ENCODE data around the gene CRELD1. TPM values are rescaled to one million over a fixed set of nuclear protein-coding genes. Genes with fewer than 3 reads are reported as not detected.

CRELD1 gene
- total and polyA plus RNA-seq, 2 of the 13 experiments (the other 11 are each of a cell fraction or from before 2014, with no cell fraction given): 27.1 to 61.9 TPM

DNA sequence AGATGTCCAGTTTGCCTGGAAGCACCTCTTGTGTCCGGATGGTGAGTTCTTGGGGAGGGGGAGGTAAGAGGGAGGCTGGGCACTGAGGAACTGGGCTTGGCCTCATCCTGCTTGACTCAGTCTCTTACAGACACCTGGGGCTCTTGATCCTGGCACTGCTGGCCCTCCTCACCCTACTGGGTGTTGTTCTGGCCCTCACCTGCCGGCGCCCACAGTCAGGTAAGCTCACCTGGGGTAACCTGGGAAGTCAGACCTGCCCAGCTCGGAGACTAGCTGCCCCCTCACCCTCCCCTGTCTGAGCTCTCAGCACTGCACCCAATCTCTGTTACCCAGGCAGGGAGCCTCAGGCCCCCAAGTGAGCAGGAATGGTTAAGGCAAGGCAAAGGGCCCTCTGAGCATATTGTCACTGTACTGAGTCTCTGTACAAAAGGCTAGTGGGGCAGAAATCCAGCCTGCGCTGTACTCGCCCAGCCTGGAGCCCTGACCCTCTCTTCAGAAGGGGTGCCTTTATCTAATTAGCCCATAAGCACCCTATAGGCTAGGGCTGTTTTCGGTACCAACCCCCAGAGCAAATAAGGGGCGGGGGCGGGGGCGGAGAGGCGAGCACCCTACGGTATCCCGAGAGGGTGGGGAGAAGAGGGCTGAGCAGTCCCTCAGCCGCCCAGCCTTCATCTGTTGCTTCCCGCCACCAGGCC lies 18.9 kb upstream of the CRELD1 start (continued):
- TF ChIP-seq BRF2 (CRISPR knock-in tag; IDR thresholded peaks at IDR 0.05): no peak
- TF ChIP-seq NAIF1 (CRISPR knock-in tag; IDR thresholded peaks at IDR 0.05; ENCODE audit: borderline replicate concordance): 0 out of 2 replicates have a peak, but pooled peaks have one; percentile 45
- 0 out of 2 replicates have a peak, but pooled peaks have one; percentile 28 for TF ChIP-seq ZSCAN30 (CRISPR knock-in tag; IDR thresholded peaks at IDR 0.05)
- TF ChIP-seq ZNF761 (CRISPR knock-in tag; conservative IDR thresholded peaks at IDR 0.05): no peak
- no peak for TF ChIP-seq CENPBD1 (CRISPR knock-in tag; IDR thresholded peaks at IDR 0.05; ENCODE audit: borderline replicate concordance, low read depth)
- TF ChIP-seq KLF13 (CRISPR knock-in tag; IDR thresholded peaks at IDR 0.05): no peak
- no peak for TF ChIP-seq ZNF770 (CRISPR knock-in tag; IDR thresholded peaks at IDR 0.05)
- no peak for TF ChIP-seq ZNF781 (CRISPR knock-in tag; IDR thresholded peaks at IDR 0.05; ENCODE audit: borderline replicate concordance, not compliant biosample characterization)
- no peak for TF ChIP-seq MTERF4 (CRISPR knock-in tag; IDR thresholded peaks at IDR 0.05)
- TF ChIP-seq ARHGAP35 (CRISPR knock-in tag; IDR thresholded peaks at IDR 0.05; ENCODE audit: borderline replicate concordance): no peak
- TF ChIP-seq ZNF687 (CRISPR knock-in tag; IDR thresholded peaks at IDR 0.05): no peak
- no peak for TF ChIP-seq JARID2 (CRISPR knock-in tag; IDR thresholded peaks at IDR 0.05; ENCODE audit: insufficient replicate concordance)
- TF ChIP-seq REXO4 (CRISPR knock-in tag; IDR thresholded peaks at IDR 0.05; ENCODE audit: borderline replicate concordance): no peak
- TF ChIP-seq TARDBP (CRISPR knock-in tag; IDR thresholded peaks at IDR 0.05): no peak
- no peak for TF ChIP-seq PHF8 (CRISPR knock-in tag; IDR thresholded peaks at IDR 0.05)
- no peak for TF ChIP-seq IKZF1 (IDR thresholded peaks at IDR 0.05)
- TF ChIP-seq ZNF546 (CRISPR knock-in tag; conservative IDR thresholded peaks at IDR 0.05): no peak
- no peak for TF ChIP-seq JUN (CRISPR knock-in tag; IDR thresholded peaks at IDR 0.05)
- TF ChIP-seq GATAD2A (CRISPR knock-in tag; IDR thresholded peaks at IDR 0.05): peak; percentile 35; the same call in 1 of the 2 replicates
- TF ChIP-seq ZNF7 (CRISPR knock-in tag; IDR thresholded peaks at IDR 0.05): no peak
- TF ChIP-seq ZNF20 (CRISPR knock-in tag; IDR thresholded peaks at IDR 0.05): no peak
